ENCODE results near the gene GPR180. TPM values are rescaled to one million over a fixed set of nuclear protein-coding genes. Genes with fewer than 3 reads are reported as not detected.
A peak's percentile ranks its signal among the peaks of the same experiment; 100 is the strongest.

GPR180 gene
- 5.3 TPM in 2 replicates for total RNA-seq
- long read RNA-seq, full-length matches to known transcripts, result 13 of 27 reads
- long read RNA-seq, partial matches to known transcripts, result 2 of 27 reads
- long read RNA-seq, other reads (novel, unspliced or antisense), result 12 of 27 reads

DNA sequence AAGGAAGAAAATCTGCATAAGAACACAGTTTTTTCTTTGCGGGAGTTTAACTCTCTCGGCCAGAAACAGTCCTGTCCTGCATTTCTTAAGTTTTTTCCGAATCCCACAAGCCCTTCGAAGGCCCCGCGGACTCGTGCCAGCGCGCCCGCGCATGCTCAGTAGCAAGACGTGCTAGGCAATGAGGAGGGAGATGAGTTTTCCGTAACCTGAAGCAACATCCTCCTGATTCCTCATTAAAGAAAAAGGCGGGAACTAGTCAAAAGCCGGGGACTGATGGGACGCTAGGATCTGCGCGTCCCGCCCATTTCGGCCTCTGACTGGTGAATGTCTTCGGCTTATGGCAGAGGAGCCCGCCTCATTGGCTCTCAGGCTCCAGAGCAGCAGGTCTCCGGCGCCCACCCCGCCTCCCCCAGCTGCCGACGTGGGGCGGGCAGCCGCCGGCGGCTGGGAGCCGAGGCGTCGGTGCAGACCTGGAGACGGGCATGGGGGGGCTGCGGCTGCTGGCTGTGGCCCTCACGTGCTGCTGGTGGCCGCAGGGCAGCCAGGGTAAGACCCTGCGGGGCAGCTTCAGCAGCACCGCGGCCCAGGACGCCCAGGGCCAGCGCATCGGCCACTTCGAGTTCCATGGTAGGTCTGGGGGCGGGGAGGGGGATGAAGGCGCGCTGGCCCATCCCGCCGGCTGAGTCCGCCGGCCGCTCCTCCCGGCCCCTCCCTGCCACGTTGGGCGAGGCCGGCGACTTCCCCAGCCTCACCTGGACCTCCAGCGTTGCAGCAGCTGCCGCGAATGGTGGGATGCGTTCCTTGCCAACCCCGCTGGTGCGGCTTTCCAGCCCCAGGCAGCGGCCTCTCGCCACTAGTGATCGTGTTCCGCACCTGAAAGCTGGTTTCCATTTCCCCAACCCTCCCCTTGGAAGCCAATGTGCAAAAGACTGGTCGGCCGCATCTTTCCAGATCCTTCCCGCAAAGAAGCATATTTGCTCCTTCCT is at the start of gene GPR180:
GPR180 (plus strand) TSS at position 412 of the 986 bp plus-strand sequence; CDS start at position 483, 71 bp downstream.
- Mint-ChIP-seq H3K9me3 (ENCODE audit: low read depth) (peaks cover 9% of the 10 kb centered on the region), H3K36me3 (ENCODE audit: insufficient read depth) (peaks cover 7% of the 10 kb centered on the region), H3K4me3 (ENCODE audit: low read depth) (peak within 1 kb of the TSS; percentile 83), H3K27ac (peak within 1 kb of the TSS; percentile 91), H3K4me1 (ENCODE audit: low read depth) (peaks cover 6% of the 10 kb centered on the region), H3K27me3 (no peaks in the 10 kb centered on the region)
- peak; percentile 86 for DNase-seq (ENCODE audit: low spot score, unreplicated experiment)
- TF ChIP-seq, protein P1, sequence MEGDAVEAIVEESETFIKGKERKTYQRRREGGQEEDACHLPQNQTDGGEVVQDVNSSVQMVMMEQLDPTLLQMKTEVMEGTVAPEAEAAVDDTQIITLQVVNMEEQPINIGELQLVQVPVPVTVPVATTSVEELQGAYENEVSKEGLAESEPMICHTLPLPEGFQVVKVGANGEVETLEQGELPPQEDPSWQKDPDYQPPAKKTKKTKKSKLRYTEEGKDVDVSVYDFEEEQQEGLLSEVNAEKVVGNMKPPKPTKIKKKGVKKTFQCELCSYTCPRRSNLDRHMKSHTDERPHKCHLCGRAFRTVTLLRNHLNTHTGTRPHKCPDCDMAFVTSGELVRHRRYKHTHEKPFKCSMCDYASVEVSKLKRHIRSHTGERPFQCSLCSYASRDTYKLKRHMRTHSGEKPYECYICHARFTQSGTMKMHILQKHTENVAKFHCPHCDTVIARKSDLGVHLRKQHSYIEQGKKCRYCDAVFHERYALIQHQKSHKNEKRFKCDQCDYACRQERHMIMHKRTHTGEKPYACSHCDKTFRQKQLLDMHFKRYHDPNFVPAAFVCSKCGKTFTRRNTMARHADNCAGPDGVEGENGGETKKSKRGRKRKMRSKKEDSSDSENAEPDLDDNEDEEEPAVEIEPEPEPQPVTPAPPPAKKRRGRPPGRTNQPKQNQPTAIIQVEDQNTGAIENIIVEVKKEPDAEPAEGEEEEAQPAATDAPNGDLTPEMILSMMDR (IDR thresholded peaks at IDR 0.05; ENCODE audit: unreplicated experiment), result no peak

DNA sequence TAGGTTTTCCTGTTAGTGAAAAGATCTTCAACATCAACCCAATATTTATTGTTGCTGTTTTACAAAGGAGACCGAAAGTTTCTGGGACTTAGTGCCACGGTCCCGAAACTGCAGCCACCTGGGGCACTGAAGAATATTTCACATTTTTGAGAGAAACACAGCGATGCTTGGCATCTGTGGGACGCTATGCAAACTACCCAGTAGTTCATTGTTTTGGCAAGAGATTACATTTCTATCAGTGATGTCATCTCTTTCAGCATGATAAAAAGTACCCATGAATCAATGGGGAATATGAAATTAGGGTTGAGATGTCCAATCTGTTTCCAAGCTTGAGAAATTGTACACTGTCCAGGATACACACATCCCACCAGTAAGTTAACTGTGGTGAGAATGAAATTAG is 49.6 kb upstream of the GPR180 start:
- H3K9me3 Mint-ChIP-seq (ENCODE audit: low read depth), result no peaks in the 10 kb centered on the region
- no peak overlapping the region for H3K4me3 Mint-ChIP-seq (ENCODE audit: low read depth)
- H3K27ac Mint-ChIP-seq, result no peak overlapping the region
- TF ChIP-seq, protein P1 (IDR thresholded peaks at IDR 0.05; ENCODE audit: unreplicated experiment), result no peak
- peaks cover 8% of the 10 kb centered on the region for H3K27me3 Mint-ChIP-seq
- H3K36me3 Mint-ChIP-seq (ENCODE audit: insufficient read depth), result no peaks in the 10 kb centered on the region
- H3K4me1 Mint-ChIP-seq (ENCODE audit: low read depth), result no peaks in the 10 kb centered on the region
- no peak for DNase-seq (ENCODE audit: low spot score, unreplicated experiment)

DNA sequence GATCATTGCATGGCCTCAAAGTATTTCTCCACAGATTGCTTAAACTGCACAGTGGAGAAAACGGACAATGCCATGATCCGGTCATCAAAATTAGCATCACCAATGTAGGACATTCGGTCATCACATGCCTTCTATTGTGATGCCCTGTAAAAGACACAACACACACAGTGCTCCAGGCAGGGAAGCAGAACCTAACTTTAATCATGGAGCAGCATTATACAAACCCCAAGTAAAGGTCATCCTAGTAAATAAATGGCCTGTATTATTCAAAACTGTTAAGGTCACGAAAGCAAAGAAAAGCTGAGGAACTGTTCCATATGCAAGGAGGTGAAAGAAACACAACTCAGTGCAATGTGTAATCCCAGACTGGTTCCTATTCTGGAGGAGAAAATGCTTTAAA is 47.9 kb upstream of the GPR180 start:
- peaks cover 8% of the 10 kb centered on the region for H3K27me3 Mint-ChIP-seq
- no peaks in the 10 kb centered on the region for H3K4me1 Mint-ChIP-seq (ENCODE audit: low read depth)
- no peak for DNase-seq (ENCODE audit: low spot score, unreplicated experiment)
- H3K27ac Mint-ChIP-seq, result no peak overlapping the region
- TF ChIP-seq, protein P1 (IDR thresholded peaks at IDR 0.05; ENCODE audit: unreplicated experiment), result no peak
- H3K9me3 Mint-ChIP-seq (ENCODE audit: low read depth), result no peaks in the 10 kb centered on the region
- H3K36me3 Mint-ChIP-seq (ENCODE audit: insufficient read depth), result no peaks in the 10 kb centered on the region
- H3K4me3 Mint-ChIP-seq (ENCODE audit: low read depth), result no peak overlapping the region

DNA sequence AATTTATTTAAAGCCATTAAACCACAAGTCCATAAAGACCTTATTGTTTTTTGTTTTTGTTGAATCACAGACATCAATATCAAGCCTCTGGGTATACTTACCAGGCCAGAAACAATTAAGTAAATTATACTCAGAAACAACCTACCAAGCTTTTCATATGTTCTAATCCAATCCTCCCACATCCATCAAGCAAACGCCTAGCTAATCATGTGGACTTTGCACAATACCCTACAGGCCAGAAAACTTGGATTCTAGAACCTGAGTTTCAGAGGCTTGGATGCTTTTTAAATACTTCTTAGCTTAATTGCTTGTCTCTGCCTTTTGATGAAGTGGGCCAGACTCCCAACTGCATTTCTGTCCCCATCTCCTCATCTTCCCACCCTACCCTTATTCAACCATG is 45.6 kb upstream of the GPR180 start:
- H3K9me3 Mint-ChIP-seq (ENCODE audit: low read depth), result no peaks in the 10 kb centered on the region
- TF ChIP-seq, protein P1 (IDR thresholded peaks at IDR 0.05; ENCODE audit: unreplicated experiment), result no peak
- H3K27me3 Mint-ChIP-seq, result peaks cover 7% of the 10 kb centered on the region
- H3K4me1 Mint-ChIP-seq (ENCODE audit: low read depth), result no peaks in the 10 kb centered on the region
- no peak for DNase-seq (ENCODE audit: low spot score, unreplicated experiment)
- no peak overlapping the region for H3K4me3 Mint-ChIP-seq (ENCODE audit: low read depth)
- H3K27ac Mint-ChIP-seq, result no peak overlapping the region
- no peaks in the 10 kb centered on the region for H3K36me3 Mint-ChIP-seq (ENCODE audit: insufficient read depth)

DNA sequence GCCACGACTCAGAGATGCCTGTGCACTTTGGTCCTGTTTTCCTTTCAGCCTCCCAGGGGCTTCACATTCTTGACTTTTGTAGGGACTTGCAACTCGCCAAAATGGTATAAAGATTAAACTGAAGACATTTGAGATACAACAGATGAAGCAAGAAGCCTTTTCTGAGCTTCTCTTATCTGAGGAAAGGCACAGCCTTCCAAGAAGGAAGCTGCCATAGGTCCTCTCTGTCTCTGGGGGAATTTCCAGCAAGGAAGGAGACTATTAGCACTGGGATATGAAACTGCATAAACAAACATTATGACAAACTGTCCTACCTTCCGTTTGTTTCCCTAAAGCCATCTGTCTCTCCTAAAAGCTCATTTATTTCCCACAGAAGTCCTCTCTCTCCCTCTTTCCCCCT is 45.0 kb upstream of the GPR180 start:
- no peaks in the 10 kb centered on the region for H3K4me1 Mint-ChIP-seq (ENCODE audit: low read depth)
- TF ChIP-seq, protein P1 (IDR thresholded peaks at IDR 0.05; ENCODE audit: unreplicated experiment), result no peak
- no peak overlapping the region for H3K27ac Mint-ChIP-seq
- no peak for DNase-seq (ENCODE audit: low spot score, unreplicated experiment)
- H3K9me3 Mint-ChIP-seq (ENCODE audit: low read depth), result no peaks in the 10 kb centered on the region
- H3K4me3 Mint-ChIP-seq (ENCODE audit: low read depth), result no peak overlapping the region
- H3K27me3 Mint-ChIP-seq, result peaks cover 3% of the 10 kb centered on the region
- no peaks in the 10 kb centered on the region for H3K36me3 Mint-ChIP-seq (ENCODE audit: insufficient read depth)

Measured in progenitor cell of endocrine pancreas (in vitro differentiated cells).